Activated CD8-positive, alpha-beta memory T cell treated with anti-CD3 and anti-CD28 coated beads, Interleukin-2, amount 50 U/mL, for 1 hour (primary cell): ENCODE measurements around the gene SOX10.

ENCODE experiments used
- DNase-seq: peaks from one replicate; pipeline ENCODE4 v3.0.0-alpha.2; 2020; ENCODE audit errors: extremely low read depth

The SOX10 gene

GRCh38 chr22:37930270-37930951 is 53.9 kb downstream of the SOX10 start:
- no peak for DNase-seq

DNA sequence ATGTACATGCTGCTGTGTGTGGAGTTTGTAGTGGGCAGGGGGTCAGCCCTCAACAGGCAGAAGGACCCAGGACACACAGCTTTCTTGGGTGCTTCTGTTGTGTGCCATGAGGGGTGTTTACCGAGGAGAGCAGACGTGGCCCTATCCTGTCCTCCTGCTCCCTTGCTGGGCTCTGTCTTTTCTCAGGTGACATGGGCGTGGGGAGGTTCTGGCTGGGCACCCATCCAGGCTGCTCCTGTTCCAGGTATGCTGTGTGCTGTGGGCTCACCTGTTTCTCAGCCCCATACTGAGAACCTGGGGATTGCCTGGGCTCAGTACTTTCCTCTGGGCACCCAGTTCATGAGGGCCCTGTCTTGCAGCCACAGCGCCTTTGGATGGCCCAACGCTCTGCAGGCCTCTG is 55.0 kb downstream of the SOX10 start:
- no peak for DNase-seq

DNA sequence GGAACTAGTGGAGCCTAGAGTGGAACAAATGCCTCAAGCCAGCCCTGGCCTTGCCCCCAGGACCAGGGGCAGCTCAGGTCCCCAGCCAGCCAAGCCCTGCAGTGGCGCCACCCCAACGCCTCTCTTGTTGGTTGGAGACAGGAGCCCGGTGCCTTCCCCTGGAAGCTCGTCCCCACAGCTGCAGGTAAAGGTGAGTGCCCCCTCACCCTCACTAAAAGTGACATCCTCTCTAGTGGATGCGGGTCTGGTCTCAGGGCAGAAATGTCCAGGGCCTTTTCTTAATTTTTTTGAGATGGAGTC is 56.8 kb downstream of the SOX10 start:
- no peak for DNase-seq

DNA sequence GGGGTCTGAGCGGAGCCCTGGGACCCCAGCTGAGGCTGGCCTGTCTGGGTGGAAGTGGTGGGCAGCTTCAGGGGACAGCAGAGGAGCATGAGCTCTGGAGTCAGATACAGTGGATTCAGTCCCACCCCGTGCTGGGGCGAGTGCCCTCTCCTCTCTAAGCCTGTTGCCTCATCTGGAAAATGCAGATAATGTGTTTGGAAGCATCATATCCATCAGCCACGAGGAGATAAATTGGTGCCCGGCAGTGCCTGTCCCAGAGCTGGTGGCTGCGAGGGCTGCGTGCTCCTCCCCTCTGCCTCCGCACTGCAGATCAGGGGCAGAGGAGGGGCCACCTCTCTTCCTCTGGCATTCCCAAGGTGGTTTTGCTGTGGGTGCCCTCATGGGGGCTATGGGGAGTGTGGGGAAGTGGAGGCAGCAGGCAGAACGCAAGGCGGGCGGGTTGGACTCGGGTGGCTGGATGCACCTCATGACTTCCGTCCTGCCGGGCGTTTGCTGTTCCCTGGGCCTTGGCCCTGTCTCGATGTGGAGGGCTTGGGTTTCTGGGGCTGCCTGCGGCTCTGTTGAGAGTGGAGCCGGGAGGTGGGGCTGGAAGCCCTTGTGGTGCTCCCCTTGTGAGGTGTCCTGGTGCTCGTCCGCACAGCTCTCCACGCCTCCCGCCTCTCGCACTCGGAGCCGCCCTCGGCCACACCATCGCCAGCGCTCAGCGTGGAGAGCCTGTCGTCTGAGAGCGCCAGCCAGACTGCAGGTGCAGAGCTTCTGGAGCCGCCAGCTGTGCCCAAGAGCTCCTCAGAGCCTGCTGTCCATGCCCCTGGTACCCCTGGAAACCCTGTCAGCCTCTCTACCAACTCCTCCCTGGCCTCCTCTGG is 57.4 kb downstream of the SOX10 start:
- no peak for DNase-seq

GRCh38 chr22:37926358-37926757 is 58.0 kb downstream of the SOX10 start:
- DNase-seq: no peak

DNA sequence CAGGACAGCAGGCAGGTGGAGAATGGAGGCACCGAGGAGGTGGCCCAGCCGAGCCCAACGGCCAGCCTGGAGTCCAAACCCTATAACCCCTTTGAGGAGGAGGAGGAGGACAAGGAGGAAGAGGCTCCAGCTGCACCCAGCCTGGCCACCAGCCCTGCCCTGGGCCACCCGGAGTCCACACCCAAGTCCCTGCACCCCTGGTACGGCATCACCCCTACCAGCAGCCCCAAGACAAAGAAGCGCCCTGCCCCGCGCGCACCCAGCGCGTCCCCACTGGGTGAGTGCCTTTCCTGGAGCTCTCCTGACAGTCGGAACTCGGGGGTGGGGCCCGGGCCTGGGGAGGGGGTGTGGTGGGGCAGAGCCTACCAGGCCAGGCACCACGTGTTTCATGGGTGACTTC is 58.6 kb downstream of the SOX10 start:
- no peak for DNase-seq

- DNase-seq: no peak
Measured at GRCh38 chr22:37925330-37925729, 59.0 kb downstream of the SOX10 start.

- DNase-seq: no peak
Measured at GRCh38 chr22:37924386-37925065, 59.8 kb downstream of the SOX10 start.

DNA sequence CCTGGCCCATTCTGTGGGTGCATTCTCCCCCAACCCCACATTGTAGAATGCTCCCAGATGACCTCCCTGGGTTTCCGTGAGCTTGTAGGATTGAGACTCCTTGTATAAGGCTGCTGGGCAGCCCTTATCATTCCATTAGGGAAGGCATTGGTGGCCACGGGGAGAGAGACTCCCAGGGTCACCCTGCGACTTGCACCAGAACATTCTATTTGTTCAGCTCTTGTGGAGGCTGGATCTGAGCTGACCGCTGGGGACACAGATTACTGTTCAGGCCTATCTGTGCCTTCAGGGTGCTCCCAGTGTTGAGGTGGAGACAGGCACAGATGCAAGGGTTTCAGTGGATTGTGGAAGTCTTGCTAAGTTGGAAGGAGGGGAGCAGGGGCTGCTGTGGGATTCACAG is 60.4 kb downstream of the SOX10 start:
- no peak for DNase-seq
